Hepatocyte (in vitro differentiated cells): ENCODE results near the gene DPP9.

Experiments used
- CTCF ChIP-seq: fragments of 200-600 bp; sonication (generic); IDR thresholded peaks from 2 replicates; pipeline ENCODE4 v1.5.1; 2016; ENCODE audit warnings: antibody characterized with exemption, mild to moderate bottlenecking; ENCODE audit not compliant: poor library complexity
- EZH2 ChIP-seq: fragments of 200-600 bp; sonication (generic); IDR thresholded peaks from 2 replicates; pipeline ENCODE4 v1.6.1; 2016; ENCODE audit warnings: antibody characterized with exemption, mild to moderate bottlenecking, borderline replicate concordance
- EZH2phosphoT487 ChIP-seq: fragments of 200-600 bp; sonication (generic); IDR thresholded peaks from one replicate; pipeline ENCODE4 v1.6.1; 2018; ENCODE audit warnings: antibody characterized with exemption, mild to moderate bottlenecking, low read depth, moderate library complexity; ENCODE audit not compliant: unreplicated experiment, severe bottlenecking

GRCh38 chr19:4660993-4661392, 62.6 kb downstream of the DPP9 start:
- TF ChIP-seq CTCF (no peak), EZH2phosphoT487 (no peak), EZH2 (no peak)
